ENCODE results near the gene IQCH. TPM values are rescaled to one million over a fixed set of nuclear protein-coding genes. Genes with fewer than 3 reads are reported as not detected.
"Not testable (repeated sequence)": the region's sequence is repeated elsewhere in the genome, so short reads cannot be mapped to it uniquely, and the experiment has no call there.

IQCH gene
- total RNA-seq, 1 experiment from 2014 or later, result 2.7 TPM

DNA sequence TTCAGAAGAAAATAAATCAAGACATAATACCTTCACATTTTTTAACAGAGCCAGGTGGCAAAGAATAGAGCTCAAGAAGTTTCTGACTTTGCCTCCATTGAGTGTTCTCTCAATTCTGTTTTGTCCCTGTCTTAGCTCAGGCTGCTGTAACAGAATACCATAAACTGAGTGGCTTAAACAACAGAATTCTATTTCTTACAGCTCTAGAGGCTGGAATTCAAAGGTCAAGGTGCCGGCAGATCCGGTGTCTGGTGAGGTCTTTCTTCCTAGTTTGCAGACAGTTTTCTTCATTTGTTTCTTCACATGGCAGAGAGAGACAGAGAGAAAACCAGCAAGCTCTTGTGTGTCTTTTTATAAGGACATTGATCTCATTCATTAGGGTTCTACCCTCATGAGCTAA, 25.6 kb downstream of the IQCH start:
- in situ Hi-C loops (cut with HindIII; ENCODE audit: low pct_unique_long_range_greater_than_20kb, low sequenced_read_pairs), result no loop called here

DNA sequence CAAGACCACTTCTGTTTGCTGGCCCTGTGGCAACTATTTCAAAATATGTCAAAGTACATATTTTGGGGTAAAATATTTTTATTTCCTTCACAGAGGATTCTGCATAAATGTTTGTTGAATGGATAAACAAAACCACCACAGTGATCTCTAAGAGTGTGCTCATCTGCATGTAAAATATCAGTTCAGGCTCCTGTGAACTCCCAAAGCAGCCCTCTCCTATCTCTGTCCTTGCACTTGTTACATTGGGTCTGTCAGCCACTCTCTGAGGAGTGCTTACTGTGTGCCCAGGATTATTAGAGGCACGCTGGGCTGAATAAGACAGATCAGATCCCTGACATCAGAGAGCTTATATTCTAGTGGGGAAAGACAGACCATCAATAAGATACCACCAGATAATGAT, 27.1 kb downstream of the IQCH start:
- in situ Hi-C loops (cut with HindIII; ENCODE audit: low pct_unique_long_range_greater_than_20kb, low sequenced_read_pairs), result no loop called here
- DNase-seq (ENCODE audit: low read depth), result no peak

More for the DNA sequence above, 25.6 kb downstream of the IQCH start:
- no peak for DNase-seq (ENCODE audit: low read depth)

DNA sequence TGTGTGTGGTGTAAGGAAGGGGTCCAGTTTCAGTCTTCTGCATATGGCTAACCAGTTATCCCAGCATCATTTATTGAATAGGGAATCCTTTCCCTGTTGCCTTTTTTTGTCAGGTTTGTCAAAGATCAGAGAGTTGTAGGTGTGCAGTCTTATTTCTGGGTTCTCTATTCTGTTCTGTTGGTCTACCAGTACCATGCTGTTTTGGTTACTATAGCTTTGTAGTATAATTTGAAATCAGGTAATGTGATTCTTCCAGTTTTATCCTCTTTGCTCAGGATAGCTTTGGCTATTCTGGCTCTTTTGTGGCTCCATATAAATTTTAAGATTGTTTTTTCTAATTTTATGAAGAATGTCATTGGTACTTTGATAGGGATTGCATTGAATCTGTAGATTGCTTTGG, 31.0 kb downstream of the IQCH start:
- DNase-seq (ENCODE audit: low read depth); in situ Hi-C loops (cut with HindIII; ENCODE audit: low pct_unique_long_range_greater_than_20kb, low sequenced_read_pairs): not testable (repeated sequence)

GRCh38 chr15:67286400-67286799, 31.8 kb downstream of the IQCH start:
- DNase-seq (ENCODE audit: low read depth), result not testable (repeated sequence)

DNA sequence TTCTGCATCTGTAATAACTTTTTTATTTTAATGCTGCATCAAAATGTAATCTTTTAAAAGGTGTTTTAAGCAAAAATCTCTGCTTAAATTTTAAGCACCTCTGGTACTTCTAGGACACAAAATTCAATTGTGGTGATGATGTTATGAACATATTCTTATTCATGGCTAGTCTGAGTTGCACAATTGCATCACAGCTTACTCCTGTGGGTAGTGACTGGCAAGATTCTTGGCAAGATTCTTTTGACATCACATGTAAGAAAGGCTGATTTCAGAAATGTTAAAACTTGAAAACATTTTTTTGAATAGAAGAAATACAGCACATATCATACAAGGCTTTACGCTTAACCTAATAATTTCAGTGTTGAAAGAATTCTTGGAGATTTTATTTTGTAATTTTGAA, 35.7 kb downstream of the IQCH start:
- in situ Hi-C loops (cut with HindIII; ENCODE audit: low pct_unique_long_range_greater_than_20kb, low sequenced_read_pairs), result no loop called here
- DNase-seq (ENCODE audit: low read depth), result no peak

More at GRCh38 chr15:67286400-67286799, 31.8 kb downstream of the IQCH start:
- in situ Hi-C loops (cut with HindIII; ENCODE audit: low pct_unique_long_range_greater_than_20kb, low sequenced_read_pairs), result not testable (repeated sequence)

DNA sequence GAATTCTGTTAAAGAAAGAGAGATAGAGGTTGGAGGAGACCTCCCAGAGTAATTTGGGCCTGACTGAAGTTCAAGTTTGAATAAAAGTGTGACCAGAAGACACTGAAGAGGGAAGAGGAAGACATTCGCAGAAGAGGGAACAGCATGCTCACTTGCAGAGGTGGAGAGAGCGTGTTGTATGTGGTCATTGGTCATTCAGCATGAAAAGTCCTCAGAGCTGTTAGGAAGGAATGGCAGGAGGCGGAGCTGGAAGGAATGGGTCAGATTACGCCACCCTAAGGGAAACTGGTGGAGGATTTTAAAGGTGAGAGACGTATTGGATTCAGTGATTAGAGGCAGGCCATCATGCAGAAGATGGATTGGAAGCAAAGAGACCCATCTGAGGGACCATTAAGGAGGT, 41.6 kb downstream of the IQCH start:
- in situ Hi-C loops (cut with HindIII; ENCODE audit: low pct_unique_long_range_greater_than_20kb, low sequenced_read_pairs), result no loop called here
- DNase-seq (ENCODE audit: low read depth), result no peak

- DNase-seq (ENCODE audit: low read depth), result no peak
- in situ Hi-C loops (cut with HindIII; ENCODE audit: low pct_unique_long_range_greater_than_20kb, low sequenced_read_pairs), result no loop called here
Measured at GRCh38 chr15:67296684-67297083, 42.1 kb downstream of the IQCH start.

DNA sequence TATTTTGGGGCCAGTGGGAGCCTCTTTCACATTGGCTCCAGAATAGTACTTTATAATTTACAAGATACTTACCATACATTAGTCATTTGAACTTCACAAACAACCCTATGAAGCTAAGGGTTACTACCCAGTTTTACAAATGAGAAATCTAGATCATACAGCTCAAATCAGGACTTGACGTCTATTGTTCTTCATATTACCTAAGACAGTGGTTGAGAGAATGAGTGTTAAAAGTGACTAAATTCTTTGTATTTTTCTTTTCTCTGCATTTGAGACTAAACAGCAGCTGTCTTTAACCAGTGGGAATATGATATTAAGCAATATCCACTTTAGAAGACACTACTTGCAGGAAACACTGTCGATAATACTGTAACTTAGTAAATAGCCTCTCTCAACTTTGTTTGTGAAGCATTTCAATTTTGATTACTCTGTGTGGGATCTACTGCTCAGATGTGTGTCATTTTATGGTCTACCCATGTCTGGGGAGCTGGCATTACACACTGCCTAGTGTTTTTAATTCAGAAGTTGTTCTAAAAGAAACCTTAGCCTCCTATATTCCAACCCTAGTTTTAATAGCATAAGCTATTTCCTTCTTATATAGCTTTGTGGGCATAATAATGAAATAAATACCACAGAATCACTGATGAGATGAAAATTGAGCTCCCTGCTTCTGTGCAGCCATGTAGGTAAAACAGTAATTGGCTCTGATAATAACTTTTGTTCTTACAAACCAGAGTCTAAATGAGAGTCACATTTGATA, 45.9 kb downstream of the IQCH start:
- in situ Hi-C loops (cut with HindIII; ENCODE audit: low pct_unique_long_range_greater_than_20kb, low sequenced_read_pairs), result no loop called here
- DNase-seq (ENCODE audit: low read depth), result no peak

DNA sequence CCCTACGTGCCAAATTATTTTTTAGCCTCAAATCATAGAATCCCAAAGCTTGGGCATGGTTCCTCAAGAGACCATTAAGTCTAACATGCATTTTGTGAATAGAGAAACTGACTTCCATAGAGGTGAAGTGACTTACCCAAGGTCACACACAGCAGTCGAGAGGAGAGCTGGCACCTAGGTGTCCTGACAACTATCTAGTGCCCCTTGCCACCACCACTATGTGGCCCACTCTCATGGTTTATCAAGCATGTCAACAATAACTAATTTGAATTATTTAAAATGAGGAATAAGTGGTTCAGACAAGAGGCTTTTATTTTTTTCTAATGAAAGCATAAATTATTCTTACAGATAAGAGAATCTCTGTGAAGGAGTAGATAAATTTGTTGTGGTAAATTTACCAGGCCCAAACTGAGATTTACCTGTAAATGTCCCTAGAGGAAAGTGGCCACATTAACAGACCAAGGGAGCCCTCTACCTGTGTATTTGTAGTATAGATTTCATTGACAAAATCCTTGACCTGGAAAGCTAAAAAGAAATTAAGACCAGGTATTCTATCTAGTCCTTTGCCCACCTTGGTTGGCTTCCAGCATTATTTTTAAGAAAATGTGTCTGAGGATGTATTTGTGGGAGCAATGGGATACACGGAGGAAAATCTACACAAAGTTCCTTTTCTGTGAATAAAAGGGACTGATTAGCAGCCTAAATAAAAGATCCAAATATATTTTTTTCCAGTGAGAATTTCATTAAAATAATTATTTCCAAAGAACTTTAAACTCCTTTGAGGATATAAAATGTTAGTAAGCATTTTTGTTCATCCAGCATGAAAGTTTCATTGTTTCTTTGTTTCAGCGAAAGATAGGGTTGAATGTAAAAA, 49.1 kb downstream of the IQCH start:
- DNase-seq (ENCODE audit: low read depth), result peak; percentile 32
- in situ Hi-C loops (cut with HindIII; ENCODE audit: low pct_unique_long_range_greater_than_20kb, low sequenced_read_pairs), result no loop called here

- in situ Hi-C loops (cut with HindIII; ENCODE audit: low pct_unique_long_range_greater_than_20kb, low sequenced_read_pairs), result no loop called here
- DNase-seq (ENCODE audit: low read depth), result no peak
Measured at GRCh38 chr15:67304778-67305177, 50.2 kb downstream of the IQCH start.

DNA sequence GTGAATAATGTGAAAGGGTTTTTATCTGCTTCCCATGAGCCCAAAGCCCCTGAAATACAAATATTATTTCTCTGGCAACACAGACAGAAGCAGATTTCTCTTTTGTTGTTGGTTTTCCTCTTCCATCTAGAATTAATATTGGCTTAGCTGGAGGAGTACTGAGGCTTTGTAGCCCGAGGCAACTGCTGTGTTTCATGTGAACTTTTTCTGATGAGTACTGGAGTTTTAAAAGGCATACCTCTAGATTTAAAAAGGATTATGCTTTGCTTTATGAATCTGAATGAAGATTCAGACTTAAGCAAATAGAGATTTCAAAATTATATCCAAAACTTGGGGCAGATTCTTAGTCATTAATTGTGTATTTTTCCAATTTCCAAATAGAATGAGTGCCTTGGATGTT, 50.9 kb downstream of the IQCH start:
- in situ Hi-C loops (cut with HindIII; ENCODE audit: low pct_unique_long_range_greater_than_20kb, low sequenced_read_pairs), result no loop called here
- no peak for DNase-seq (ENCODE audit: low read depth)

DNA sequence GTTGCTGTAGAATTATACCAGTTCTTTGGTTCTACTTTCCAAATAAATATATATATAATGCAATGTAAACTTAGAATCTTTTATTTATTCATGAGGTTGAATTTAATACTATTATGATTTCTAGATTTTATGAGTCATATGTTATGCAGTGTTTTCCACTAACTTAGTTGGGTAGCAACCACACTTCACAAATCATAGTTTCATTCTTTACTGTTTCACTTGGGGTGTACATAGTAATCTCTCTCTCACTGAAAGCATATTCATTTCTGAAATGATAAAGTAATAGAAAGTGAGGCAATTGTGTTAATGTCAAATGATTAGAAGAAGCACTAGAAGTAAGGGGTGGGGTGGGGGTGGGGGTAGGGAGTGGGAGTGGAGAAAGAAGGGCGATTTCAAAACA, 52.6 kb downstream of the IQCH start:
- in situ Hi-C loops (cut with HindIII; ENCODE audit: low pct_unique_long_range_greater_than_20kb, low sequenced_read_pairs), result no loop called here
- DNase-seq (ENCODE audit: low read depth), result no peak

DNA sequence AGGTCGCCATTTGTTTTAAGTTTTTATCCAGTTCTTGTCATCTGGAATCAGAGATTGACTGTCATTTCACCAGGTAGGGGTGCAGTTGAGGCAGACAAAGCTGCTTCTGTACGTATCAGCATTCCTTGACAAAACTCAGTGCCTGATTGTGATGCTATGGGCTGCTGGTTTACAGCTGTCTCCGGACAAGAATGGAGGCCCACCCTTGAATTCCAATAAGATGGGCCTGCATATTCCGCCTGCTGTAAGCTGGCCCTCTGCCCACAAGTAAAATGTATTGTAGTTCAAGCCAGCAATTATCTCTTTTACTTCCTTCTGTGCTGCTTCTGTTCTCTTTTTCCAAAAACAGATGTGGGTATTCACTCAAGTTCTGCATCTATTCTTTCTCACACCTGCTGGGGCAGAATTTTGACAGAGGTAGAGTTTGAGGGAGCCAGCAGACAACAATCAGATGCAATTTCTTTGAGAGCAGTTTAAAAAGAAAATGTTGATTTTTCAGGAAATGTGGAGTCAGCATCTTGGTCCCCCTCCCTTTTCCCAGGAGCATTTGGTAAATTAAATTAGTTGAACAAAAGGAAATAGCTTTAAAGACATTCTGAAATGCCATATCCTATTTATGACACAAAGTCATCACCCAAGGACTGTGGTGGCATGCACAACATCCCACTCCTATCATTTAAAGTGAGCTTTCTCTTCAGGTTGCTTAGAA, 53.5 kb downstream of the IQCH start:
- DNase-seq (ENCODE audit: low read depth), result no peak
- in situ Hi-C loops (cut with HindIII; ENCODE audit: low pct_unique_long_range_greater_than_20kb, low sequenced_read_pairs), result no loop called here

- in situ Hi-C loops (cut with HindIII; ENCODE audit: low pct_unique_long_range_greater_than_20kb, low sequenced_read_pairs), result no loop called here
- no peak for DNase-seq (ENCODE audit: low read depth)
Measured at GRCh38 chr15:67311731-67312130, 57.1 kb downstream of the IQCH start.

- in situ Hi-C loops (cut with HindIII; ENCODE audit: low pct_unique_long_range_greater_than_20kb, low sequenced_read_pairs), result no loop called here
- no peak for DNase-seq (ENCODE audit: low read depth)
Measured at GRCh38 chr15:67319961-67320360, 65.4 kb downstream of the IQCH start.

DNA sequence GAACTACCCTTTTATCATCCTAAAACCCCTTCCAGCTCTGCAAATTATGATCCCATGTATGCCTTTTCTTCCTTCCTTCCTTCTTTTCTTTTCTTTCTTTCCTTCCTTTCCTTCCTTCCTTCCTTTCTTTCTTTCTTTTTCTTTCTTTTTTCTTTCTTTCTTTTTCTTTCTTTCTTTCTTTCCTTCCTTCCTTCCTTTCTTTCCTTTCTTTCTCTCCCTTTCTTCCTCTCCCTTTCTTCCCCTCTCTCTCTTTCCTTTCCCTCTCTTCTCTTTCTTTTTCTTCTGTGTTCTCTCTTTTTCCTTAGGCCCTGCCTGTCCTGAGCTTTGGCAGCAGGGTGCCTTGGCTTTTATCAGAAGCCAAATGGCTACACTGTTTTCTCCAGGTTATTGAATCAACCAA, 66.8 kb downstream of the IQCH start:
- in situ Hi-C loops (cut with HindIII; ENCODE audit: low pct_unique_long_range_greater_than_20kb, low sequenced_read_pairs), result no loop called here
- DNase-seq (ENCODE audit: low read depth), result no peak

DNA sequence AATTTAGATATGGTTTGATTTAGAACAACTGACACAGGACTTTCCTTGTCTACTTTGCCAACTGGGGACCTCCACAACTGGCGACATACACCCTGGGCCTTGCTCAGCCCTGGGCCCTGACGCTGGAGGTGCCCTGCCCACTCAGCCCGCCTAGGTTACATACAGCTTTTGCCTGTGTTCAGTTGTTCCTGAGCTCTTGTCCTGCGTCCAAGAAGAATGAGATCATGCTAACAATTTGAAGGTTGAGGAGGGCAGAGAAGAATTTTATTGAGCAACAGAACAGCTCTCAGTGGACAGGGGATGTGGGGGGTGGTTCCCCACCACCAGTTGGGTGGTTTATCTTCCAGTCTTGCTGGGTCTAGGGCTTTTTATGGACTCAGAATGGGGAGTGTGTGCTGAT, 67.9 kb downstream of the IQCH start:
- no peak for DNase-seq (ENCODE audit: low read depth)
- in situ Hi-C loops (cut with HindIII; ENCODE audit: low pct_unique_long_range_greater_than_20kb, low sequenced_read_pairs), result no loop called here

DNA sequence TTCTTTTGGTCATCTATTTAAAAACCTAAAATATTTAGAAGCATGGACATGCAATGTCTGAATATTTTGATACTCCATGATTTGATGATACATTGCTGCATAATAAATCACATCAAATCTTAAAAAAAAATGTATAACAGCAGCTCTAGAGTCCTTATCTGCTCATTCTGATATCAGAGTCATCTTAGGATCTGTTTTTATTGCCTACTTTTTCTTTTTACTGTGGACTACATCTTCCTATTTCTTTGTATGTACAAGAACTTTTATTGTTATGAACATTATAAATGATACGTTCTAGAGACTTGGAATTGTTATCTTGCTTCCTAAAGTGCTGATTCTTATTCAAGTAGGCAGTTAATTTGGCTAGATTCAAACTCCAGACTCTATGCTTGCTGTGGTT, 72.7 kb downstream of the IQCH start:
- DNase-seq (ENCODE audit: low read depth), result no peak
- in situ Hi-C loops (cut with HindIII; ENCODE audit: low pct_unique_long_range_greater_than_20kb, low sequenced_read_pairs), result no loop called here

DNA sequence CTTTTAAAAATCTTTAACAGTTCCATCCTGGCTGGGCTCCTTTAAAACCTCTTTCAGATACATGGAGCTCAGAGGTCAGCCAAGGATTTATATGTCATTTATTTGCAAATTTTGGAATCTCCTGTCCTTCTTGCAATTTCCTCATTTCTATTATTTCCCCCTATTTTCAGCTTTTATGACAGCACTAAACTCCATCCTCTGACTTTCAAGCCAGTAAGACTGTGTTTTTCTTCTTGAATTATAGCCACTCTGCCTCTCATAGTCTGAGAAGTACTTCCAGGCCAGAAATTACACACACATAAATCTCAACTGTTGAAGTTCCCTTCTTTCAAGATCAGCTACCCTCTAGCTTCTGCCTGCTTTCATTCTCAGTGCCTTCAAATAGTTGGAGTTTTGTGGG, 73.2 kb downstream of the IQCH start:
- in situ Hi-C loops (cut with HindIII; ENCODE audit: low pct_unique_long_range_greater_than_20kb, low sequenced_read_pairs), result no loop called here
- no peak for DNase-seq (ENCODE audit: low read depth)
